T-cell (primary cell): ENCODE results near the gene USP6NL. TPM values are rescaled to one million over a fixed set of nuclear protein-coding genes. Genes with fewer than 3 reads are reported as not detected.

Source experiments
- ATAC-seq, 4 experiments: fragments of 200-7000 bp in 3 of 4; fragments of 150-1000 bp in 1 of 4; cut with Tn5 transposase; replicated peaks in 1 of 4; 1 replicate in 3 of 4; 2 replicates in 1 of 4; pipeline ENCODE4 v1.10.0; 2021; ENCODE audit warnings: moderate library complexity in 3 of 4, mild to moderate bottlenecking in 2 of 4, moderate number of reproducible peaks in 1 of 4
- CTCF ChIA-PET, 2 donors: fragments of 300-600 bp; sonication (Branson Sonifier 250); formaldehyde crosslinking; loops; one replicate each; lab custom pipeline; 2022; ENCODE audit warnings: antibody characterized with exemption in 2 of 2; lab: Charles Lee
- POLR2A ChIA-PET, 2 donors: fragments of 300-600 bp; sonication (Branson Sonifier 250); formaldehyde crosslinking; loops; one replicate each; lab custom pipeline; 2022; ENCODE audit warnings: antibody characterized with exemption in 2 of 2; lab: Charles Lee
- DNase-seq, 35 experiments: peaks; one replicate each; pipeline versions ENCODE4 v3.0.0 to v3.0.0-alpha.2; 2013 to 2023
- H3K27ac ChIP-seq: one replicate; pipeline ENCODE4 v1.5.1; 2013; ENCODE audit warnings: low read length
- H3K27me3 ChIP-seq, 2 experiments: replicated peaks in 1 of 2; 1 replicate in 1 of 2; 2 replicates in 1 of 2; pipeline versions ENCODE4 v1.6.1 to v1.7.0; 2013; ENCODE audit warnings: low read length in 1 of 2, mixed read lengths in 1 of 2; ENCODE audit not compliant: control insufficient read depth in 2 of 2, insufficient read depth in 2 of 2; ENCODE audit errors: extremely low read depth in 1 of 2
- H3K36me3 ChIP-seq, 2 donors: 1 replicate in 1 of 2; 2 replicates in 1 of 2; pipeline versions ENCODE4 v1.6.1 to v1.7.0; 2013; ENCODE audit warnings: low read length in 1 of 2; ENCODE audit not compliant: control insufficient read depth in 2 of 2, insufficient read depth in 1 of 2; ENCODE audit errors: extremely low read depth in 1 of 2
- H3K4me1 ChIP-seq, 2 experiments: 1 replicate in 1 of 2; 2 replicates in 1 of 2; pipeline versions ENCODE4 v1.6.1 to v1.7.0; 2013; ENCODE audit warnings: low read length in 2 of 2, mixed read lengths in 1 of 2; ENCODE audit not compliant: insufficient read depth in 2 of 2, control insufficient read depth in 1 of 2; ENCODE audit errors: extremely low read depth in 1 of 2
- H3K4me3 ChIP-seq, 2 donors: 1 replicate in 1 of 2; 2 replicates in 1 of 2; pipeline versions ENCODE4 v1.5.1 to v1.7.0; 2013; ENCODE audit warnings: mild to moderate bottlenecking in 2 of 2, low read length in 1 of 2, moderate library complexity in 1 of 2; ENCODE audit not compliant: control insufficient read depth in 1 of 2; ENCODE audit errors: extremely low read depth in 1 of 2
- H3K9me3 ChIP-seq: 2 replicates; pipeline ENCODE4 v1.7.0; 2013
- H3K27ac Mint-ChIP-seq, 2 donors: one replicate each; pipeline ENCODE4 v1.8.0; 2020 to 2021; ENCODE audit warnings: mild to moderate bottlenecking in 2 of 2, mixed read lengths in 2 of 2
- H3K27me3 Mint-ChIP-seq, 2 donors: one replicate each; pipeline ENCODE4 v1.8.0; 2021 to 2022; ENCODE audit warnings: mixed read lengths in 2 of 2
- H3K36me3 Mint-ChIP-seq: one replicate; pipeline ENCODE4 v1.8.0; 2021; ENCODE audit warnings: mixed read lengths
- H3K4me1 Mint-ChIP-seq, 3 donors: one replicate each; pipeline ENCODE4 v1.8.0; 2020 to 2022; ENCODE audit warnings: mixed read lengths in 3 of 3, mild to moderate bottlenecking in 1 of 3
- H3K4me3 Mint-ChIP-seq, 3 donors: one replicate each; pipeline ENCODE4 v1.8.0; 2020 to 2022; ENCODE audit warnings: mild to moderate bottlenecking in 3 of 3, mixed read lengths in 3 of 3, moderate library complexity in 3 of 3
- H3K9me3 Mint-ChIP-seq, 3 donors: one replicate each; pipeline ENCODE4 v1.8.0; 2020 to 2022; ENCODE audit warnings: mixed read lengths in 3 of 3
- WGBS: methylation state at CpG from one replicate; pipeline ENCODE4 v1.1.5; 2013; ENCODE audit warnings: missing lambda C conversion rate; ENCODE audit not compliant: insufficient coverage; 5-methylcytosine and 5-hydroxymethylcytosine counted together
- total RNA-seq, 35 experiments: library from RNA in 6 of 35; stranded (reverse) in 6 of 35; fragments of 120-200 nt in 1 of 35; gene quantifications; one replicate each; pipeline versions ENCODE4 v1.2.1 to v1.2.4 and lab custom pipeline; 2013 to 2026

Gene USP6NL
- total RNA-seq, 5 donors from 2014 or later (not counting 1 experiment from before 2014, with no cell fraction given) = 3.9 to 7.6 (median 4.6) TPM

DNA sequence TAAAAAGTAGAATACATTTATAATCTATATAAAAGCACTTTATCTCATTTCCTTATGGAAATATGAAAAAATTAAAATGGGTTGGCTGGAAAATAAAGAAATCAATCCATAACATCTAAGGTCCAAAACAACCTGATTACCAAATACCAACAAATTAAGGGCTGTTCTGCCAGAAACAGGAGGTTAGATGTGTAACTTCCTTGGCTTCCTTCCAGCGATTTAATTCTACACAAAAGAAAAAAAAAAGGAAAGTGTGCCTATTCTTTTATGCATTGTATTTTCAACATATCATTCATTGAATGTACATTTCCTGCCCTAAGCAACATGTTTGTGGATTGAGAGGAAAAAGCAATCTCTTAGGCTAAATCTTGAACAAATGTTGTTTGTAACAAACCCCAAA lies 36.2 kb upstream of the USP6NL start:
- ChIA-PET POLR2A (interaction anchor here in 1 of 2 donors (0.5 kb wide), 1 partner anchor 62 kb away, joined by 3 read pairs; no protein-coding TSS in a partner anchor), CTCF (no interaction called here)
- peaks cover 0 to 9% of the 10 kb centered on the region in 2 donors for H3K27me3 Mint-ChIP-seq
- no CpG with 5 or more reads among the region's 1 CpG for WGBS
- H3K27ac Mint-ChIP-seq = no peak overlapping the region
- Histone ChIP-seq H3K9me3 (no peaks in the 10 kb centered on the region), H3K4me3 (no peak overlapping the region), H3K36me3 (no peaks in the 10 kb centered on the region), H3K27ac (no peak overlapping the region), H3K27me3 (peaks cover 0 to 6% of the 10 kb centered on the region in 2 experiments), H3K4me1 (no peaks in the 10 kb centered on the region)
- H3K9me3 Mint-ChIP-seq = no peaks in the 10 kb centered on the region
- no peak for ATAC-seq
- peaks cover 0 to 1% (median 0%) of the 10 kb centered on the region in 3 donors for H3K4me1 Mint-ChIP-seq
- no peaks in the 10 kb centered on the region for H3K36me3 Mint-ChIP-seq
- no peak overlapping the region for H3K4me3 Mint-ChIP-seq
- DNase-seq = no peak

DNA sequence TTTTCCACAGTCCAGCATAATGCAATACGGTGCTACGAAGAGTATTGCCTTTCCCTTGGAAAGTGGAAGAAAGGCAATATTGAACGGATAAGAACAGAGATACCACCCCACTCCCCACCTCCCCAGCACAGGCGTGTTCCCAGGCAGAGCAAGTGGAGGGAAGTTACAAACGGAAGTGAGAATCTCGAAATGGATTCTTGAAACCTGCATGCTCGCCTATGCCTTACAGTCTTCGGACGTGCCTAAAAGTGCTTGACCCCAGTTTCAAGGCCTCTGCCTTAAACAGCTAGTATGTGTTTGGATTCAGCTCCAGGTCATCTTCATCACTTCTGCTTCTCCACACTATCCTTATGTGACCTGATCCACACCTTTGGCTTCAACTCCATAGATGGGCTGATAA lies 35.0 kb upstream of the USP6NL start:
- Mint-ChIP-seq H3K4me1 (peaks cover 0 to 1% (median 0%) of the 10 kb centered on the region in 3 donors), H3K4me3 (no peak overlapping the region), H3K27ac (no peak overlapping the region), H3K36me3 (no peaks in the 10 kb centered on the region), H3K27me3 (peaks cover 0 to 7% of the 10 kb centered on the region in 2 donors), H3K9me3 (no peaks in the 10 kb centered on the region)
- ATAC-seq (no peak), DNase-seq (no peak)
- peaks cover 0 to 8% of the 10 kb centered on the region in 2 experiments for H3K27me3 ChIP-seq
- CTCF ChIA-PET = interaction anchor here in 1 of 2 donors (0.6 kb wide), 1 partner anchor 10 kb away, joined by 3 read pairs; no protein-coding TSS in a partner anchor
- no peaks in the 10 kb centered on the region for H3K4me1 ChIP-seq
- no peaks in the 10 kb centered on the region for H3K36me3 ChIP-seq
- H3K4me3 ChIP-seq = no peak overlapping the region
- no peak overlapping the region for H3K27ac ChIP-seq
- no peaks in the 10 kb centered on the region for H3K9me3 ChIP-seq
- 86% methylated on average over 5 of the region's 9 CpGs for WGBS
- POLR2A ChIA-PET = no interaction called here

DNA sequence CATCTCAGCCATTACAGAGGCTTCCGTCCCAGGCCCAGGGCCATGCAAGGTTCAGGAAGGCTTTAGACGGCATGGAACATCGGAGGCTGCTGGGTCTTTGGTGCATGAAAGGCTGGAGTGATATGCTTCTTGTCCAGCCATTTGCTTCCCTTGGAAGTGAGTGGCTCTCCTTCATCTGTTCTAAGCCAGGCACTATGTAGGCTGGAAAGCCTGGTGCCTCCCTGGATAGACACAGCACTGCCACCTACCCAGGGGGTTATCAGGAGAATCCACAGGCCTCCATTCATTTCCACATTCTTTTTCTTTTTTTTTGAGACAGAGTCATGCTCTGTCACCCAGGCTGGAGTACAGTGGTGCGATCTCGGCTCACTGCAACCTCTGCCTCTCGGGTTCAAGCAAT lies 31.6 kb upstream of the USP6NL start:
- Histone ChIP-seq H3K27me3 (peaks cover 0 to 9% of the 10 kb centered on the region in 2 experiments), H3K4me3 (no peak overlapping the region), H3K9me3 (no peaks in the 10 kb centered on the region), H3K4me1 (no peaks in the 10 kb centered on the region), H3K36me3 (no peaks in the 10 kb centered on the region), H3K27ac (no peak overlapping the region)
- 94% methylated on average over 3 of the region's 6 CpGs for WGBS
- Mint-ChIP-seq H3K4me3 (no peak overlapping the region), H3K27me3 (peaks cover 0 to 8% of the 10 kb centered on the region in 2 donors), H3K4me1 (peaks cover 0 to 1% (median 0%) of the 10 kb centered on the region in 3 donors), H3K9me3 (peaks cover 0 to 4% (median 0%) of the 10 kb centered on the region in 3 donors), H3K27ac (no peak overlapping the region), H3K36me3 (no peaks in the 10 kb centered on the region)
- POLR2A ChIA-PET = interaction anchor here in 1 of 2 donors (0.7 kb wide), 1 partner anchor 1414 kb away, joined by 3 read pairs; no protein-coding TSS in a partner anchor
- CTCF ChIA-PET = no interaction called here
- DNase-seq (no peak), ATAC-seq (no peak)

DNA sequence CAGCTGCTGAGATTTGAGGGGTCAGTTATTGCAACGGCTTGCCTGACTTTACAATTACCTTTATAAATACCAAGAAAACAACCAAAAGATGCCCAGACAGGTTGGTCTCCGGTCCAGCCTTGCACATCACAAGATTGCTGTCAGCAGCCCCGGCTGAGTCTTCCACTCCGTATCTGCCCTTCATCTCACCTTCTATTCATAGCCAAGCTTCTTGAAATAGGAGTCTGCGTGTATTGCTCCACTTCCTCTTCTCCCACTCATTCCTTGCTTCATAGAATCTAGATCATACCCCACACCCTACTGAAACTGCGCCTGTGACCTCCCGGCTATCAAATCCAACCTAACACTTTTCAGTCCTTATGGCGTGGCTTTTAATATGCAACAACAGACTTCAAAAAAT lies 31.1 kb upstream of the USP6NL start:
- ATAC-seq (no peak), DNase-seq (no peak)
- Histone ChIP-seq H3K36me3 (no peaks in the 10 kb centered on the region), H3K27ac (no peak overlapping the region), H3K4me1 (no peaks in the 10 kb centered on the region), H3K9me3 (no peaks in the 10 kb centered on the region), H3K4me3 (no peak overlapping the region), H3K27me3 (peaks cover 0 to 11% of the 10 kb centered on the region in 2 experiments)
- Mint-ChIP-seq H3K27ac (peak overlapping the region in 1 of 2 donors; percentile 3), H3K9me3 (peaks cover 0 to 4% (median 0%) of the 10 kb centered on the region in 3 donors), H3K4me3 (no peak overlapping the region), H3K36me3 (no peaks in the 10 kb centered on the region), H3K4me1 (peaks cover 0 to 1% (median 0%) of the 10 kb centered on the region in 3 donors), H3K27me3 (peaks cover 0 to 8% of the 10 kb centered on the region in 2 donors)
- CTCF ChIA-PET = interaction anchor here in 1 of 2 donors (1.1 kb wide), 1 partner anchor 127 kb away, joined by 3 read pairs; no protein-coding TSS in a partner anchor
- POLR2A ChIA-PET = interaction anchor here in 1 of 2 donors (0.7 kb wide), 1 partner anchor 1414 kb away, joined by 3 read pairs; no protein-coding TSS in a partner anchor
- WGBS = 82% methylated on average over 7 of the region's 8 CpGs

DNA sequence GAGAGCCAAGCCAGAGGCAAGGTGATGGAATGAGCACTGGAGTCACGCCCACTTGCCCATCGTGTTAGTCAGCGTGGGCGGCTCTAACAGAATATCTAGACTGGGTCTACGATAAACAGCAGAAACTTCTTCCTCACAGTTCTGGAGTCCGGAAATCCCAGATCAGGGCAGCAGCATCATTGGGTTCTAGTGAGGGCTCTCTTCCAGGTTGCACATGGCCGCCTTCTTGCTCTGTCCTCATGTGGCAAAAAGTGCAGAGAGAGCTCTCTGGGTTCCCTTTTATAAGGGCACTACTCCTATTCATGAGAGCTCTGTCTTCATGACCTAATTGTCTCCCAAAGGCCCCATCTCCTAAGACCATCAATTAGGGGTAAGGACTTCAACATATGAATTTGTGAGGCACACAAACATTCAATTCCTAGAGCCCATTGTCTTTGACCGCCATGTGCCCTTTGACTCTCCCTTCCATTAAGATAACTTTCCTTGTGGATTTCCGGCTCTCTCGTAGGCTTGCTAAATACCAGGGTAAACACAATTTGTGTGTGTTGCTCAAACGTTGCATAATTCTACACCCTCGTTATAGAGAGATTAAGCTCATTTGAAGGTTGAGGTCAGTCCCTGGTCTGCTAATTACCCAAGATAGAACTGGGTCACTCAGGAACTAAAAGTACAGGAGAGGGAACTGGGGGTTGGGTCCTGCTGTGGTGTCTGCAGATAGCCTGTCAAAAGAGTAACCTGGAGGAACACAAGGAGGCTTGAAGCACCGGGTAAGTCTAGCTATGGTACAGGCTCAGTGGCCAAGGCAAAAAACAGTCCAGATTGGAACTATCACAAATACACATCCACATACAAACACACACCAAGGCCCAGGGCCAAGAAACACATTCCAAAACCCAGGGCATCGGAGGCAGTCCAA lies 28.7 kb upstream of the USP6NL start:
- Histone ChIP-seq H3K27ac (no peak overlapping the region), H3K9me3 (no peaks in the 10 kb centered on the region), H3K4me3 (no peak overlapping the region), H3K36me3 (no peaks in the 10 kb centered on the region), H3K4me1 (no peaks in the 10 kb centered on the region), H3K27me3 (peaks cover 0 to 17% of the 10 kb centered on the region in 2 experiments)
- H3K27me3 Mint-ChIP-seq = peaks cover 0 to 8% of the 10 kb centered on the region in 2 donors
- H3K4me3 Mint-ChIP-seq = no peak overlapping the region
- 90% methylated on average over 8 of the region's 14 CpGs for WGBS
- no peak overlapping the region for H3K27ac Mint-ChIP-seq
- ChIA-PET POLR2A (interaction anchor here in 1 of 2 donors (0.6 kb wide), 1 partner anchor 119 kb away, joined by 7 read pairs; no protein-coding TSS in a partner anchor), CTCF (no interaction called here)
- no peaks in the 10 kb centered on the region for H3K36me3 Mint-ChIP-seq
- H3K9me3 Mint-ChIP-seq = peaks cover 0 to 4% (median 0%) of the 10 kb centered on the region in 3 donors
- DNase-seq = no peak
- ATAC-seq = no peak
- H3K4me1 Mint-ChIP-seq = no peaks in the 10 kb centered on the region

DNA sequence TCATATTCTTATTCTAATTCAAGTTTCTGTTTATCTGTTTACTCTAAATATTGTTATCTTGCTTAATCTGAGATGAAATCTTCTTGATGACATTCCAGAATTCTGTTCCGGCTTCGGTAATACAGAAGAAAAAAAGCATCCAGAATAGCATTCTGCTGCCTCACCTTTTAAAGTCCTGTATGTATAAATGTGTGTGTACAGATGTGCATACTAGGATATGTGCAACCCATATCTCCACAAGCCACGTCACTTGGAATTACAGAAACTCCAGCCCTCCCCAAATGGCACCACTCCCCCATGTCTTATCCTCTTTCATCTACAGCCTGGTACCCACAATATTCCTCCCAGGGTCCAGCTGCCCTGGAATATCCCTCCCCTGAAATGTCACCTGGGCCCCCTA lies 27.9 kb upstream of the USP6NL start:
- DNase-seq = no peak
- Histone ChIP-seq H3K4me3 (no peak overlapping the region), H3K27me3 (peaks cover 0 to 17% of the 10 kb centered on the region in 2 experiments), H3K4me1 (no peaks in the 10 kb centered on the region), H3K36me3 (no peaks in the 10 kb centered on the region), H3K9me3 (no peaks in the 10 kb centered on the region), H3K27ac (no peak overlapping the region)
- peaks cover 0 to 4% (median 0%) of the 10 kb centered on the region in 3 donors for H3K9me3 Mint-ChIP-seq
- POLR2A ChIA-PET = no interaction called here
- peak overlapping the region in 1 of 2 donors; percentile 29 for H3K27ac Mint-ChIP-seq
- no peaks in the 10 kb centered on the region for H3K36me3 Mint-ChIP-seq
- ATAC-seq = no peak
- no peak overlapping the region for H3K4me3 Mint-ChIP-seq
- 100% methylated on average over 1 of the region's 3 CpGs for WGBS
- CTCF ChIA-PET = no interaction called here
- H3K27me3 Mint-ChIP-seq = peaks cover 0 to 8% of the 10 kb centered on the region in 2 donors
- no peaks in the 10 kb centered on the region for H3K4me1 Mint-ChIP-seq
